RWPE1 (cell line): ENCODE measurements around the gene PVRIG.
"Not testable (repeated sequence)": the region's sequence is repeated elsewhere in the genome, so short reads cannot be mapped to it uniquely, and the experiment has no call there.

ENCODE experiments used
- CTCF ChIA-PET: fragments of 350-600 bp; sonication (Branson Sonifier 250); formaldehyde crosslinking; extraction: SDS; loops from one replicate; lab custom pipeline; 2021; lab: Yijun Ruan, JAX
- POLR2A ChIA-PET: fragments of 400-600 bp; formaldehyde crosslinking; extraction: SDS; loops from one replicate; lab custom pipeline; 2020; ENCODE audit warnings: antibody characterized with exemption; ENCODE audit not compliant: low non-redundant PET; lab: Yijun Ruan, JAX
- DNase-seq: peaks from one replicate; pipeline ENCODE4 v3.0.0; 2012; ENCODE audit warnings: low spot score
- H3K27ac ChIP-seq: fragments of 450-650 bp; 2 replicates; pipeline ENCODE4 v1.5.1; 2017
- TF ChIP-seq, protein P1 (sequence below): fragments of 450-650 bp; conservative IDR thresholded peaks from 2 replicates; pipeline ENCODE4 v1.5.1; 2017; ENCODE audit warnings: low read depth, mild to moderate bottlenecking

PVRIG gene

DNA sequence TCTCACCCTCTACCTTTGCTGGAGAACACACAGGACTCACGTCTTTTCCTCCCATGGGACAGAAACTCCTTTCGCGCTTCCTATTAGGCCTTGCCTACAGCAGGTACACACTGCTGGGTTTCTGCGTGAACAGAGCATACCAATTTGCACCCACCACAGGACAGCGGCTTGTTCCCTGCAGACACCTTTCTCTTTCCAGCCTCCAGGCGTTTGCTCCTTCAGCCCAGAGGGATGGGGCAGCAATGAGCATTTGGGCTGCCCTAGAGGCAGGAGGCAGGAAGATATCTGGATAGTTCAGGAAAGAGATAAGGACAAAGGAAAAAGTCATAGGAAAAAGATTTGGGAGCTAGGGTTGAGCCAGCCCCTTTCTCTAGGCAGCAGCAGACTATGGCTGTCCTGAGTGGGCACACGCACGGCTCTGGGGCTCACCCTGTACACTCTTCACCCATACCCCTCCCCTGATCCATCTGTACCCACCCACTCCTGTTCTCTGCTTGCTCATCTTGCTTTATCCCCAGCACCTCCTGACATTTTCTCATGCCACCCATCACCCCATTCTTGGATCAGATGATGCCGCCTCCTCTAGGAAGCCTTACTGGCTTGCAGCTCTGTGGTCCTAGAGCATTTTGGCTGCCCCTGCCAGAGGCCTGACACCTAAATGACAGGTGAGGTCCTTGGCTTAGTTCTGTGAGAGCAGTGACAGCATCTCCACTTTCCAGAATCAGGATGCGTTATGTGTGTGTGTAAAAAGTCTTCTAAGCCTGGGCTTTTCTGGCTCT, 47.0 kb downstream of the PVRIG start:
- peak overlapping the region; percentile 18; the same call in 1 of the 2 replicates for H3K27ac ChIP-seq
- DNase-seq = no peak
- POLR2A ChIA-PET = no interaction called here
- TF ChIP-seq, protein P1, sequence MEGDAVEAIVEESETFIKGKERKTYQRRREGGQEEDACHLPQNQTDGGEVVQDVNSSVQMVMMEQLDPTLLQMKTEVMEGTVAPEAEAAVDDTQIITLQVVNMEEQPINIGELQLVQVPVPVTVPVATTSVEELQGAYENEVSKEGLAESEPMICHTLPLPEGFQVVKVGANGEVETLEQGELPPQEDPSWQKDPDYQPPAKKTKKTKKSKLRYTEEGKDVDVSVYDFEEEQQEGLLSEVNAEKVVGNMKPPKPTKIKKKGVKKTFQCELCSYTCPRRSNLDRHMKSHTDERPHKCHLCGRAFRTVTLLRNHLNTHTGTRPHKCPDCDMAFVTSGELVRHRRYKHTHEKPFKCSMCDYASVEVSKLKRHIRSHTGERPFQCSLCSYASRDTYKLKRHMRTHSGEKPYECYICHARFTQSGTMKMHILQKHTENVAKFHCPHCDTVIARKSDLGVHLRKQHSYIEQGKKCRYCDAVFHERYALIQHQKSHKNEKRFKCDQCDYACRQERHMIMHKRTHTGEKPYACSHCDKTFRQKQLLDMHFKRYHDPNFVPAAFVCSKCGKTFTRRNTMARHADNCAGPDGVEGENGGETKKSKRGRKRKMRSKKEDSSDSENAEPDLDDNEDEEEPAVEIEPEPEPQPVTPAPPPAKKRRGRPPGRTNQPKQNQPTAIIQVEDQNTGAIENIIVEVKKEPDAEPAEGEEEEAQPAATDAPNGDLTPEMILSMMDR = no peak
- CTCF ChIA-PET = no interaction called here

DNA sequence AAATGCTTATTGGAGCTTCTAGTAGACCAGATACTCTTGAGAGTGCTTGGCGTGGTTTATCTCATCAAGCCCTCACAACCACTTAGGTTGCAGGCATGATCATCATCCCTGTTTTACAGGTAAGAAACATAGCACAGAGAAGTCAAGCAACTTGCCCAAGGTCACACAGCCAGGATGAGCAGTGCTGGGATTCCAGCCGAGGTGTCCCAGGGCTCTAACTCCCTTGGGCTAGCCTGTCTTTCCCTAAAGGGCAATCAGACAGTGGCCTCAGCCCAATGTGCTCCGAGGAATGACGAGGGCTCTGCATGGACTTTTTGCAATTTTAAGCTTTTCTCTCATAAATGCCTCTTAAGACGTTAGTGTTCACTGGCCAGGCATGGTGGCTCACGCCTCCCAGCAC, 47.9 kb downstream of the PVRIG start:
- POLR2A ChIA-PET = no interaction called here
- no peak overlapping the region for H3K27ac ChIP-seq
- CTCF ChIA-PET = no interaction called here
- TF ChIP-seq, protein P1 = no peak
- DNase-seq = no peak

DNA sequence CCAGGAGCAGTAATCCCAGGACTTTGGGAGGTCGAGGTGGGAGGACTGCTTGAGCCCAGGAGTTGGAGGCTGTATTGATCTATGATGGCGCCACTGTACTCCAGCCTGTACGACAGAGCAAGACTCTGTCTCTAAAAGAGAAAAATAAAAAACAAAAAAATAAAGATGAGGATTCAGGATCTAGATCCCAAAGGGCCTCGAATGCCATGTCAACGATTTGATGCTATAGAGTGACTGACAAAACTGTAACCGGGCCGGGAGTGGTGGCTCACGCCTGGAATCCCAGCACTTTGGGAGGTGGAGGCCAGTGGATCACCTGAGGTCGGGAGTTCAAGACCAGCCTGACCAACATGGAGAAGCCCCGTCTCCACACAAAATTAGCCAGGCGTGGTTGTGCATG, 49.1 kb downstream of the PVRIG start:
- CTCF ChIA-PET = interaction anchor here (0.6 kb wide), 1 partner anchor 10 kb away, joined by 4 read pairs; no protein-coding TSS in a partner anchor
- H3K27ac ChIP-seq, POLR2A ChIA-PET, DNase-seq: not testable (repeated sequence)

DNA sequence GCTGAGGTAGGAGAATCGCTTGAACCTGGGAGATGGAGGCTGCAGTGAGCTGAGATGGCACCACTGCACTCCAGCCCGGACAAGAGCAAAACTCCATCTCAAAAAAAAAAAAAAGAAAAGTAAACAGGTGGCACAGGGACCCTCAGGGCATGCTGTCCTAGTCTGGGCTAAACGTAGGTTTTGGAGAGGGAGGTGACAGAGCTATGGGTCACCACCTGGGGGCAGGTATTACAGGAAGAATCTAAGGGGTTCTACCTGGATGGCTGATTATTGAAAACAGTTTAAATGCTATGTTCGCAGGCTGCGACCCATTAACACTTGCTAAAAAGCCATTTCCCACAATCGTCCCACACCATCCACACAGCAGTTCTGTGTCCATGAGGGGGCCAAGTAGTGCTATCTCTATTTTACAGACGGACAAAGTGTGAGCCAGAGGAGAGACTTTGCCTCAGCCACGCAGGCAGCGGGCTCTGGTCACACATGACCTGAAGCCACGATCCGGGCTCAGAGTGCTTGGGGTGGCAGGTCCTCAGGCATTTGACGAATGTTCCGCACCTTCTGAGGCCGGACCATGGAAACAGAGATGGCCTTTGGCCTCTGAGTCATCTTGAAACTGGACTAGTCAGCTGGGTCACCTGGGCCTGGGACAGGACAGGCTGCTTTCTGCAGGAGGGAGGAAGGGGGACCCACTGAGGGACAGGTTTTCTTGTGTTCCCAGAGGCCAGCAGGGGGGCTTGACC, 49.7 kb downstream of the PVRIG start:
- CTCF ChIA-PET = interaction anchor here (0.6 to 0.7 kb wide), 2 partner anchors 10 to 165 kb away, joined by 4 to 12 read pairs; no protein-coding TSS in a partner anchor
- H3K27ac ChIP-seq, DNase-seq, POLR2A ChIA-PET: not testable (repeated sequence)

DNA sequence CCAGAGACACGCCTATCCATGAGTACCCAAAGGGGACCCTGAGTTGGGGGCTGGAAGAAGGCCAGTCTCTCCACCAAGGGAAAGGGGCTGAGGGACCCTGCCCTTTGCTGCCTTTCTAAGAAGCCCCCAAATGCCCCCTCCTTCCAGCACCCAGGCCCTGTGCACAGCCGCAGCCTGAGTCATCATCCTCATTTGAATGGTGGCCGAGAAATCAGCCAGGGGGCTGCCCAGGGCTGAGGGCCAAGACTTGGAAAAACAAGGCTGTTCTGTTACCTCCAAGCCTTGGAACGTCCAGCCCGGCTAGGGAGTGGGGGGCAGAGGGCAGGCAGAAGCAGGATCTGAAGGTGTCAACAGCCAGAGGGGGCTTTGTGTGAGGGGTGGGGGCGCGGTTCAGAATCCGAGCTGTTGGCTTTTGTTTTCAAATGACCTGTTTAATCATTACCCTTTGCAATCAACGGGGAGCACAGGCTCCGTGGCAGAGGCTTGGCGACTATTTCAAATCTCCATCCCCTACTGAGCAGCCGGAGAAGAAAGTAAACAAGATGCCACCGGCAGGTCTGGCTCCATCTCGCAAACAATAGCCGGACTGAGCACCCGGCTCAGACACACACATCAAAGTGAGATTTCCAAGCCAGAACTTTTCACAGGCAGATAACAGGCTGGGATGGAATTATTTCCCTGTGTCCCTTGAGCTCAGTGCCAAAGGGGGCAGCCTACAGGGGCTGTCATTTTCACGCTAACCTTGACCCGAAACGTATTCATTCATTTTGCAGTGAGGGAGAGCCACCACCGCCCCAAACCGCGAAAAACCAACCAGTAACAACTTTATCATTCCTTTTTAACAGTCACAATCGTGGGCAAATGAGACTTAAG, 50.5 kb downstream of the PVRIG start:
- DNase-seq, POLR2A ChIA-PET, H3K27ac ChIP-seq, CTCF ChIA-PET: not testable (repeated sequence)
